GM19372 (cell line): ENCODE data around the gene INPP4A.

Experiments
- ATAC-seq: cut with Tn5 transposase; IDR thresholded peaks from one replicate; pipeline ENCODE4 v1.9.1; 2021; ENCODE audit warnings: mild to moderate bottlenecking, low read depth, moderate library complexity; ENCODE audit not compliant: unreplicated experiment

The INPP4A gene

DNA sequence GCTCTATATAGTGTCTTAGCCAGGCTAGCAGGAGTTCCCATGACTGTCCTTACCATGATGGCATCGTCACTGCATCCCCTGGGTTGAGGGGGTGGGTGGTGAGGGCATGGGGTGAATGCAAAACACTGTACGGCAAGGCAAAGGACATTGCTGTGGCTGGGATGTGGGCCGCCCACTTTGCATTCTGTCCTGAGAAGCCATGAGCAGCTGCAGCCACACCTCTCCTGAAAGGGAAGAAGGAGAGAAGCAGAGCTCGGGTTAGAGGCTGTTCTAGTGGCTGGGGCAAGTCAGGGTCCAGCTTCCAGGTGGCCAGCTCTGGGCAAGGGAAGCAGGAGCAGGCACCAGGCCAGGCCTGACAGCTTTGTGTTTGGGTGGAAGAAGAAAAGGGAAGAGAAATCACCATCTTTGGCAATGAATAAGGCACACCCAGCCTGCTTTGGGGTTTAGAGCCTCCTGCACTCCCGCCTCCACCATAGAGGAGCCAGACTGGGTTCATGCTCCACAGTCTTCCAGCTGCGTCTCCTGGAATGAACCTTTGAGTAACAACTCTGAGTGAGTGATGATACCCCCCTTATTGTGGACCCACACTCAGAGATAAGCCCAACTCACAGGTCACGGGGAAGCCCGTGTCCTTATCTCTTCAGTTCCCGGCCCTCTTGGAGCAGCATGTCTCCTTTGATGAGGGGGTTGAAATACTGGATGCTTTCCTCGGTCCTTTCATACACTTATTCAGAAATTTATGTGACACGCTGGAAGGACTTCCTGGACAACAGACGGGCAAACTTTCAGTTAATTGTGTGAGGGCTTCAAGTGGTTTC, 63.4 kb downstream of the INPP4A start:
- ATAC-seq = no peak

DNA sequence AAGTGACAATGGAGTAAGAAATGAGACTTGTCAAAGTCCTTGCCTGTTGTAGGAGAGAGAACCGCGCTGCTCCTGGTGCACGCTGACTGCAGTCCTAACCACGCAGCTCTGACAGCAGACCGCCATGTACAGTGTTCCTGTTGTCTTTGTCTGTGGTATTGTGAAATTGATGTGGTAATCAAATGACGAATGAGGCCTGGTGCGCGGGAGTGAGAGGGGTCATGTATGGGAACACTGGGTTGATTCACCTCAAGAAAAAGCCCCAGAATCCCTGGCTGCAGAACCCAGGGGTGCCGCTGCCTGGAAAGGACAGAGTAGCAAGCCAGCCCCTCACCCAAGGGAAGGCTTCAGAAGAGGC, 64.0 kb downstream of the INPP4A start:
- ATAC-seq = no peak

DNA sequence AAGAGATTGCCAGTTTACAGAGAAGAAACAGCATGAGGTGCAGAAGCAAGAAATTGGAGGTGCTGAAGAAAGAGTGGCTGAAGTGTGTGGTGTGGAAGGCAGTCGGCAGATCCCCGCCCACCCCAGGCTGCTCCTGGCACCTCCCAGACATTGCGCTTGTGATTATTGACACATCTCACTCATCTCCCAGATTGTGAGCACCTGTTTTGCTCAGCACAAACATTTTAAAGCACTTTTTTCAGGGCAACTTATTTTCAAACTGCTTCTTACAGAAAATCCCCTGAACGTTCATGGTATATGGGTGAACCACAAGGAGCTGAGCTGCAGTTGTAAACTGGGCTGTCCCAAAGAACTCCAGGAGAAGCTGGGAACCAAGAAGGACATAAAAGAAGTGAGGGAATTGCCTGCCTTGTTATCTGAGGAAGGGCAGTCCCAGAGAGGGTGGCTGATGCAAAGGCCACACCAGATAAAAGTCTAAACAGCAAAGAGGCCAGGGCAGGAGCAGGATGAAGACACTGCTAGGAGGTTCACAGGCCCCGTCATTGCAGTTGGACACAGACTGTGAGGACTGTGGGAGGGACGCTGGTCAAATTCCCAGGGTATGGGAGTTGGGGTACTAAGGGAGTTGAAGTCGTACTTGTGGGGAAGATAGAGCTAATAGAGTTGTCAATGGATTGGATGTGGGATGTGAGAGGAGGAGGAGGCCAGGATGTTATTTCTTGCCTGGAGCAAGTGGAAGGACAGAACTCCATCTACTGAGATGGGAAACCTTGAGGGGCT, 65.1 kb downstream of the INPP4A start:
- ATAC-seq = no peak

DNA sequence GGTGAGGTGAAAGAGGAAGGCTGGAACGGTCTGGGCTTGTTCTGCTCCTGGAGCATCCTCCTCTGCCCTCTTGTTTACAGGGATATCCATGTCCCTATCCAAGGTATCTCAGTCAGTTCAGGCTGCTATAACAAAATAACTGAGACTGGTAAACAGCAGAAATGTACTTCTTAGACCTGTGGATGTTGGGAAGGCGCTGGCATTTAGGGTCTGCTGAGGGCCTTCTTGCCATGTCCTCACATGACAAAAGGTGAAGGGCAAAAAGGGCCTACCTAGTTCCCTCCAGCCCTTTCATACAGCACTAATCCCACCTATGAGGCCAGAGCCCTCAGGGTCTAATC, 65.6 kb downstream of the INPP4A start:
- ATAC-seq = no peak

DNA sequence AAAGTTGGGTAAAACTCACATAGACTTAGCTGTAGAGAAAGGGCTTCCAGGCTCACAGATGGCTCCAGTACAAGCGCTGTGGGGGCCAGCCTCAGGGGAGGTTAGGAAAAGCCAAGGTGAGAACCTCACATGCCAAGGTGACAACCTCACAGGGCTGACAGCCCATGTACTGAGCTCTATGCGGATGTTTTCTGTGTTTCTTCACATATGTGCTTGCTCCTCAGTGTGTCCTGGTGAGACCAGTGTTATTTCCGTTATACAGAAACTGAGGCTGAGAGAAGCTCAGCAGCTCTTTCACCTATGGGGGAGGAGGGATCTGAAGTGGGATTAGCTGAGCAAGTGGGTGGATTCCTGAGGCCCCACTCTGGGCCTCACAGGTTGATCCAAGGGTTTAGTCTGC, 67.3 kb downstream of the INPP4A start:
- no peak for ATAC-seq

DNA sequence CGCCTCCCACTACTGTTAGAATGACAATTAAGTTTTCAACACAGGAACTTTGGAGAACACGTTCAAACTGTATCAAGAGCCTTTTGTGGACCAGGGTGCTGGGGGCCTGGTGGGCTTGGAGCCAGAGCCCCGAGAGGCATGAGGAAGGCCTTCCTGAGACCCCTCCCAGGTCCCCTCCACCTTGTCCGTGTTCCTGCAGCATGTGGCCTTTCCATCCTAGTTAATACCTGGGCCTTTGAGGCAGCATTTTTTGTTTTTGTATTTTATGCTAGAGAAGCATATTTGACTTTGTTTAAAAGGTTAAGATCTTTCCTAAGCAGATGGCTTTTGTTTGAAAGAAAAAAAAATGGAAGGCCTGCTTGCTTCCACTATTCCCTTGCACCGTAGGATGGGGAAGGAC, 68.0 kb downstream of the INPP4A start:
- no peak for ATAC-seq

DNA sequence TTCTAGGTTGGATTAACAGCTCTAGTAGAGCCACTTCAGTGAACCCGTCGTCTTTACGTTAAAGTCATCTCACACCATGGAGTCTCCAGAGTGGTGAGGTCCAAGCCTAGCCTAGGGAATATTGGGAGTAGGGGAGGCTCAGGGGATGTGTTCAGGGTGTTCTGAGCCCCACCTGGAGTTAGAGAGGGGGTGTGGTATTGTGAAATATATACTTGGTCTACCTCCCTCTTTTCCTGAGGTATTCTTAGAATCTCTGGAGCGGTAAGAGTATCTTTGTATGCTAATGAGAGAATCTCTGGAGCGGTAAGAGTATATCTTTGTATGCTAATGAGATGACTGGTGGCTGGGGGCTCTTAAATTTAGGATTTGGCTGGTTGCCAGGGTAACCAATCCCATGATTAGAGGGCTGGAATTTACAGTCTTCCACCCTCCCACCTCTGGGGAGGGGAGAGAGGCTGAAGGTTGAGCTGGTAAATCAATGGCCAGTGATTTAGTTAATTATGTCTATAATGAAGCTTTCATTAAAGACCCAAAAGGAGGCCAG, 69.5 kb downstream of the INPP4A start:
- ATAC-seq = no peak

DNA sequence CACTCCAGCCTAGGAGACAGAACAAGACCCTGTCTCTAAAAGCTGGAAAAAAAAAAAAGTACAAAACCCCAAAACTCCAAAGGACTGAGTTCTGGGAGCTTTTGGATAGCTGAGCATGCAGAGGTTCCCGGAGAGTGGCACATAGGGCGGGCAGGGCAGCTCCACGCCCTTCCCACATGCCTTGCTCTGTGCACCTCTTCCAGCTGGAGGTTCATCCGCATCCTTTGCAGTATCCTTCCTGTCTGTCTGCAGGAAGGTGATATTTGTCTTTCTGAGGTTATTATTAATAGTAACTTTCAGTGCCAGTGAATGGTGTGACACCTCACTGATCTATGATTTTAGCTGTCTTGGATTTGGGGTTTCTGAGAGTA, 70.2 kb downstream of the INPP4A start:
- ATAC-seq = no peak

DNA sequence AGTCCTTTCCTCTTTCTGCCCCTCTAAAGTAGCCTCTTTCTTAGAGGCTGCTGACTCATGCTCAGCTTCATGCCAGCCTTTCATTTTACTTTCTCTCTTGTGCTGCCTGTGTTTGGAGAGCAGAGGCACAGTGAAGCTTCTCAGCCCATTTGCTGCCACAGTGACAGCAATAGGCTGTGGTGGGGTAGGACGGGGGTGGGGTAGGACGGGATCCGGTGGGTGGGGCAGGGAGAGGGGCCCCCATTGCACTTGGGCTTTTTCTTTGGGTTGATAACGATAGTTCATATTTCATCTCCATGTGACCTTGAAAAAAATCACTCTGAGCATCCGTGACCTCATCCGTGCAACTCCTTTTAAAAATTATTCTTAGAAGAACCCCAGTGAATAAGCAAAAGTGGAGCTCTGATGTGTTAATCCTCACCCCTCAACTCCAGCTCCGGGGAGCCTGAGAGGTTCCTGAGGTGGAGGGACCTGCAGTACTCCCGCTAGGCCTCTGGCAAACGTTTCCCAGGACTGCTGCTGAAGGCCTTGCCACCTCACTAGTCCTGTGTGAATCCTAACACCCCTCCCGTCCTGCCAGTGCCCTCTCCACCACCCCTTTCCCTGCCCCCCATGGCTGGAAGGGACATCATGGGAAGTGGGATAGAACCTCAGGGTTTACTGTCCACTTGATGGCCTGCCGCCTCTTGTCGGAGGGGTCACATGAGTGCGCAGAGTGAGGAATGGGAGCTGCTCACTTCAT, 70.8 kb downstream of the INPP4A start:
- ATAC-seq = no peak

DNA sequence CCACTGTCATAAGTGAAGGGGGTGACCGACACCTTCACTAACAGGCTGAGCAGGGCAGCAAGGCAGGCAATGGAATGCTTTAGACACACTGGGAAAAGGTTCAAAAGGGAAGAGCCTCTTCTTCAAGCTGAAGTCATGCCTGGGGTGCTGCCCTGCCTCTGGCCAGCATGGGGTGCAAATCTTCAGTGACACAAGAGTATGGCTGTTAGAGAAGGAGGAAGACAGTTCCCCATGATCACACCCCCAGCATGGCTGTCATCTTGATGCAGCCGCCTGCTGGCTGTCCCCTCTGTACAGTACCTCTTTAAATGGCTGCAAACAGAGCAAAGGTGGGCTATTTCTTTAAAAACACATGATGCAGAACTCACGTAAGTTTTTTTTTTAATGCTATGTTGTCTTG, 71.9 kb downstream of the INPP4A start:
- no peak for ATAC-seq

DNA sequence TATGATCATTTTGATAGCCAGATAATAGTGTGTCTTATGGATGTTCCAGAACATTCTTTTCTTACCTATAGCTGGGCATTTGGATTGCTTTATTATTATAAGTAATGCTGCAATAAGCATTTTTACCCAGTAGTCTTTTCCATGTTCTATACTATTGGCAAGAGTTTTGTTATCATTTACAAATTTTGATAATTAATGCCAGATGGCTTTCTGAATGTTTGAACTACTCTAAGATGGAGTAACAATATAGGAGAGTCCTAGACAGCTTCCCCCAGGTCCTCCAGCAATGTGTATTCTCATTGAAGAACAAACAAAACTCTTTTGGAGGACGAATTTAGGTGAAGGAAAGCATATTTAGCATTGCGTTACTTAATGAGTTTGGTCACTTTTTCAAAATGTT, 73.0 kb downstream of the INPP4A start:
- ATAC-seq = no peak

DNA sequence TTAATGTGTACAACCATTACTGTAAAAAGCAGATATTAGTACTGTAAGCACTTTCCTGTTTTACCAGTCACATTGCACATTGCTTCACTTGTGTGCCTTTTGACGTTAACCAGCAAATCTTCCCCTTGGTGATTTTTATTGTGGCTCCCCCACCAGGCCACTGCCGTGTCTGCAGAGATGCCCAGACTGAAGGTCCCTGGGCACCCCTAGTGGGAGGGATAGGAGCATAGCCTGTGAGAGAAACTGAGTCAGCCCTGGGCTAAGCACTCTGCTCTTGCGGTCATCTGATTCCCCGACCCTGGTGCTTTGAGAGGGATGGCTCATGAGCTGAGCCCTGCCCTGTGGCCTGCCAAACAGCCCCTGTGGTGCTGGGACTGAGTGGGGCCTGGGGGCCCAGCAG, 73.4 kb downstream of the INPP4A start:
- ATAC-seq = no peak

DNA sequence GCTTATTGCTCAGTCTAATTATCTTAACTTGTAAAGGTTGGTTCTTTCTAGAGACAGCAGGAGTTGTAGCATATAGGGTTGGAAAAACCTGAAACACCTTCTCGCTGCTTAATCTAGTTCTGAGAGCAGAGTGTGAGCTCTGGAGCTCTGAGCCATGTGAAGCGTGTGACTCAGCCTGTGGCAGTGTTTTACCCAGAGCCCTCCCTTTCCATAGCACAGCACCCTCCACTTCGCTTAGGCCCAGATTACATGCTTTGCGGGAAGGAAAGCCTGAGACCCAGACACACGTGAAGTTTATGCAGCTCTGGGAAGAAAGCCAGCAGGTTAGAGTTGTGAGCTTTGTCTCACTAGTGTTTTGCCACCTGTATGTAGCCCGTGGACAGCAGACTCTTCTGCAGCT, 74.5 kb downstream of the INPP4A start:
- ATAC-seq = no peak

DNA sequence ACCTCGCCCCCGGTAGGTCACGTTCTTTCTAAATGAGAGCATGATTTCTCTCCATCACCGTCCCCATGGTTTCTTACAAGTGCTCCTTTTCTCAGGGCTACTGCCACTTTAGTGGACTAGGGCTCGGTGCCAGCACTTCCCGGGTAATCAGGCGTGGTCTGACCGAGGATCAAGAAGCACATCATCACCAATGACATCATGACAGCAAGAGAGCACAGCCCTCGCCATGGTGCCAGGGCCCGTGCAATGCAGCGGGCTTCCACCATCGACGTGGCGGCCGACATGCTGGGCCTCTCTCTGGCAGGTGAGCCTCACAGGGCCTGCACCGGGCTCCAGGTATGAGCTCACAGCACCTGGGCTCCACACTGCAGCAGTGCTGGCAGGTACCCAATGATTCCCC, 75.2 kb downstream of the INPP4A start:
- ATAC-seq = no peak

DNA sequence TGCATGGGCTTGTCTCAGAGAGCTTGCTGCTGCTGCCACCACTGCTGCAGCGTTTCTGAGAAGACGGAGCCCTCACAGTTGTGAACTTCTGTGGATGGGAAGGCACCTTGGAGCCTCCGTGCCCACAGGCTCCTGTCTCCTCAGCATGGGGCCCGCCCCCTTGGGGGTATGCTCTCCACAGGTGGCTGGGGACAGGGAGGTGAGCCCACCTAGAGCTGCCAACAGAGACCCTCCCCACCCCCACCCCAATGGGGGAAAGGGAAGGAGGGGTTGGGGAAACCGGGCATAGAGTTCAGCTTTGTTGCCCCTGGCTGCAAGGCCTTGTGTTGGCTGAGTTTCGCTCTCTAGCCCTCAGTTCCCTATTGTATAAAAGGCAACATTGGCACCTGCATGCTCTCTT, 76.1 kb downstream of the INPP4A start:
- no peak for ATAC-seq

DNA sequence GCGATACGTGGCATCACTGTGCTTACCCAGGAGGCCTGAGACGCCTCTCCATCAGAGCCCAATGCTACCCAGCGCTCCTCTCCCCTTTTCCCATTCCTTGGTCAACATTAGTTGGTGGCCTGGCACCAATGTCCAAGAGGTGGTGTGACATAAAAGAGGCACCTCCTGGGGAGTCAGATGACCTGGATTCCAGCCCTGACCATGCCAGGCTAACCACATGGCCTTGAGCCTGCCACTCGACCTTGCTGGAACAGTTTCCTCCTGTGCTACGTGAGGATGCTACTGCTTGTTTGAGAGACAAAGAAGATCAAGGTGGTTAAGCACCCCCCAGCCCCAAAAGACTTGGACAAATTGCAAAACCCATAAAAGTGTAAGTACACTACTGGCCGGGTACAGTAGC, 76.6 kb downstream of the INPP4A start:
- no peak for ATAC-seq

DNA sequence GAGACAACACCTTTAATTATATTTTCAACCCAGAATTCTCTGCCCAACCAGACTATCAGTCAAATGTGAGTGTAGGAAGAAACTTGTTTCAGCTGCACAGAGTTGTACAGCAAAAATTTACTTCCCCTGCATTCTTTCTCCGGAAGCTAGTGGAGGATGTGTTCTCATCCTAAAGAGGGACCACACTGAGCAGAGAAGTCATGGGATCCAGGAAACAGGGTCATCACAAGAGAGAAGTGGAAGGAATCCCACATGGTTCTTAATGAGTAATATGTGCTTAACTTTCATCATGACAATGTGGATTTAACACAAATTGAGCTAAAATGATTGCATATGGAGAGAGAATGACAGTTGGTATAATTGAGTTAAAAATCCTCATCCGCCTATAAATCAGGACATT, 78.2 kb downstream of the INPP4A start:
- no peak for ATAC-seq

DNA sequence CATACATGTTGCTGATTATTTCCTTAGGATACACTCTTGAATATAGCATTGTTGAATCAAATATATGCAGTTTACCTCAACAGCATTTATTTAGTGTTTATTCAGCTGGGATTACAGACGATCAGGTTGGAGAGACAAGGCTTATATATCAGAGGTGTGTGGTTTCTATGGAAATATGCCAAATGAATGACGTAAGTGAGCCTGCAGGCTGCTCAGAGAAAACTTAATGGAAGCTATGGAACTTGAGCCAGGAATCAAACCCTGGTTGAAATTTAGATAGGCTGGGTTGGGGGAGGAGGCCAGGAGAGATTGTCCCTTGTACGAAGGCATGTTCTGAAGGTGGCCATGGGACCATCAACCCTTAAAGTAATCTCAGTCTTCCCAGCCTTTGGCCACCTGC, 79.5 kb downstream of the INPP4A start:
- no peak for ATAC-seq

DNA sequence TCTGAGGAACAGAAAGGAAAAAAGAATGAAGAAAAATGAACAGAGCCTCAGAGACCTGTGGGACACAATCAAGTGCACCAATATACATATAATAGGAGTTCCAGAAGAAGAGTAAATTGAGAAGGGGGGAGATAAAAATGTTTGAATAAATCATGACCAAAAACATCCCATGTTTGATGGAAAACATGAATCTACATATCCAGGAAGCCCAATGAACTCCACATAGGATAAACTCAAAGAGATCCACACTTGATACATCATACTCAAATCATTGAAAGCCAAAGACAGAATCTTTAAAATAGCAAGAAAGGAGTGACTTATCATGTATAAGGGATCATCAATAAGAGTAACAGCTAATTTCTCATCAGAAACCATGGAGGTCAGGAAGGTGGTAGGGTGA, 83.7 kb downstream of the INPP4A start:
- ATAC-seq = no peak

DNA sequence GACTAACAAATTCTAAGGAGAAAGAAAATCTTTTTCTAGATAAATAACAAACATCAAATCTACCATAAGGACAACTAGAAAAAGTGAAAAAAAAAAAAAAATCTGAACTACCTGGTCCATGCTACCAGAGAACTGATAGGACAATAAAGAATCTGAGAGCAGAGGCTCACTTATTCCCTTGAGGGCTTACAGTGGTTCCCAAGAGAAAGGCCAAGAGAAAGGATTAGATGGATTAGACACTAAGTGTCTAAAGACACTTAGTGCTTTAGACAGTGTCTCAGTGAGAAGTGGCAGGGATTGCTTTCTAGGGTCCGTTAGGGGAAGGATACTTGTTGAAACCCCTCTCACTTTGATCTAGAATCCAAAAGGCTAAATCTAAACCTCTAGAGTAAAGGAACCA, 85.5 kb downstream of the INPP4A start:
- ATAC-seq = no peak

DNA sequence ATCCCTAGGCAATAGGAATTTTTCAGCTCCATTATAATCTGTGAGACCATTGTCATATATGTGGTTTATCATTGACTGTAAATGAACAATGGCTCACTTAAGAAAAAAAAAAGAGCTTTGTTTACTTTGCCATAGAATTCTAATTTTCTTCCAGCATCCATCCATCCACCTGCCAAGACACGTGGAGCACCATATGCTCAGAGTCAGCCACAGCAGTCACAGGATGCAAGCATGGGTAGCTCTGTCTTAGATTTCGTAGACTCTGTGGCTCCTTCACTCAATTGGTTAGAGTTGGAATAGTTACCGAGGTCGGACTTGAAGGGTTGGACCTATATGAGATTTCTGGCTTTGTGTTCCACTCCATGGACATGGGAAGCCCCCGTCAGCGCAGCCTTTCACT, 88.1 kb downstream of the INPP4A start:
- ATAC-seq = no peak
